Loucy (cell line): ENCODE results near the gene ZSWIM7.

Experiments
- H2AFZ ChIP-seq: fragments of 200-600 bp; sonication (generic); 2 replicates; pipeline ENCODE4 v1.6.0; 2016; ENCODE audit warnings: antibody characterized with exemption, mild to moderate bottlenecking, low read length, moderate library complexity
- H3F3A ChIP-seq: fragments of 200-600 bp; 2 replicates; pipeline ENCODE4 v1.6.0; 2016; ENCODE audit warnings: antibody characterized with exemption, low read depth, mild to moderate bottlenecking
- H3K27me3 ChIP-seq: fragments of 200-600 bp; sonication (generic); 2 replicates; pipeline ENCODE4 v1.6.1; 2014; ENCODE audit warnings: low read length, mild to moderate bottlenecking; ENCODE audit not compliant: insufficient read depth, poor library complexity, severe bottlenecking
- H3K36me3 ChIP-seq: fragments of 200-600 bp; sonication (generic); 2 replicates; pipeline ENCODE4 v1.6.1; 2016; ENCODE audit warnings: low read length; ENCODE audit not compliant: insufficient read depth
- H3K4me1 ChIP-seq: fragments of 200-600 bp; sonication (generic); 2 replicates; pipeline ENCODE4 v1.5.1; 2014; ENCODE audit warnings: low read length, mild to moderate bottlenecking; ENCODE audit not compliant: insufficient read depth, poor library complexity, severe bottlenecking
- H3K4me2 ChIP-seq: fragments of 200-600 bp; sonication (generic); 2 replicates; pipeline ENCODE4 v1.6.0; 2014; ENCODE audit warnings: antibody characterized with exemption, low read length, low read depth, mild to moderate bottlenecking; ENCODE audit not compliant: poor library complexity, severe bottlenecking
- H3K4me3 ChIP-seq: fragments of 200-600 bp; sonication (generic); 2 replicates; pipeline ENCODE4 v1.5.1; 2014; ENCODE audit warnings: low read length, mild to moderate bottlenecking, mixed read lengths; ENCODE audit not compliant: poor library complexity, severe bottlenecking
- H3K79me2 ChIP-seq: fragments of 200-600 bp; sonication (generic); 2 replicates; pipeline ENCODE4 v1.6.1; 2014; ENCODE audit warnings: low read length; ENCODE audit not compliant: insufficient read depth
- H3K9ac ChIP-seq: fragments of 200-600 bp; sonication (generic); 2 replicates; pipeline ENCODE4 v1.6.0; 2014; ENCODE audit warnings: mild to moderate bottlenecking, low read depth, low read length, moderate library complexity; ENCODE audit not compliant: poor library complexity, severe bottlenecking
- H3K9me2 ChIP-seq: fragments of 200-600 bp; sonication (generic); replicated peaks from 2 replicates; pipeline ENCODE4 v1.6.1; 2016; ENCODE audit warnings: low read depth, low read length, mixed read lengths
- H3K9me3 ChIP-seq: fragments of 200-600 bp; sonication (generic); 2 replicates; pipeline ENCODE4 v1.6.1; 2014; ENCODE audit warnings: mild to moderate bottlenecking, antibody characterized with exemption, low read length, low read depth; ENCODE audit not compliant: insufficient read depth
- H4K20me1 ChIP-seq: fragments of 200-600 bp; sonication (generic); 2 replicates; pipeline ENCODE4 v1.6.0; 2014; ENCODE audit warnings: antibody characterized with exemption, low read length, mild to moderate bottlenecking; ENCODE audit not compliant: insufficient read depth, poor library complexity, severe bottlenecking
- CTCF ChIP-seq: fragments of 200-600 bp; sonication (generic); conservative IDR thresholded peaks from 2 replicates; pipeline ENCODE4 v1.5.1; 2014; ENCODE audit warnings: mild to moderate bottlenecking, antibody characterized with exemption, low read length
- EZH2phosphoT487 ChIP-seq: fragments of 200-600 bp; IDR thresholded peaks from 2 replicates; pipeline ENCODE4 v1.6.1; 2018; ENCODE audit warnings: antibody characterized with exemption, mild to moderate bottlenecking, moderate library complexity, borderline replicate concordance

Gene ZSWIM7

GRCh38 chr17:16036261-16036660 is 36.8 kb upstream of the ZSWIM7 start:
- no peak for TF ChIP-seq CTCF
- TF ChIP-seq EZH2phosphoT487, result no peak
- H3K9ac ChIP-seq, result no peak overlapping the region
- no peaks in the 10 kb centered on the region; the same call in 1 of the 2 replicates for H3F3A ChIP-seq
- H3K36me3 ChIP-seq, result peaks cover 92% of the 10 kb centered on the region
- H3K9me3 ChIP-seq, result no peaks in the 10 kb centered on the region
- no peaks in the 10 kb centered on the region for H3K9me2 ChIP-seq
- H3K27me3 ChIP-seq, result no peaks in the 10 kb centered on the region
- no peak overlapping the region for H2AFZ ChIP-seq
- no peaks in the 10 kb centered on the region for H3K4me1 ChIP-seq
- no peak overlapping the region for H3K4me3 ChIP-seq
- peaks cover 4% of the 10 kb centered on the region for H4K20me1 ChIP-seq
- no peaks in the 10 kb centered on the region for H3K79me2 ChIP-seq
- H3K4me2 ChIP-seq, result no peak overlapping the region

- peaks cover 99% of the 10 kb centered on the region for H3K36me3 ChIP-seq
- H3F3A ChIP-seq, result no peaks in the 10 kb centered on the region; the same call in 1 of the 2 replicates
- no peak for TF ChIP-seq CTCF
- no peak for TF ChIP-seq EZH2phosphoT487
Measured at GRCh38 chr17:16033729-16034349, 34.3 kb upstream of the ZSWIM7 start.

GRCh38 chr17:16027708-16028584 is 28.4 kb upstream of the ZSWIM7 start:
- H3K27me3 ChIP-seq, result no peaks in the 10 kb centered on the region
- peaks cover 8% of the 10 kb centered on the region for H4K20me1 ChIP-seq
- H2AFZ ChIP-seq, result no peak overlapping the region
- no peak for TF ChIP-seq CTCF
- TF ChIP-seq EZH2phosphoT487, result no peak
- H3K4me1 ChIP-seq, result no peaks in the 10 kb centered on the region
- H3K79me2 ChIP-seq, result no peaks in the 10 kb centered on the region
- no peaks in the 10 kb centered on the region for H3K9me2 ChIP-seq
- H3K4me2 ChIP-seq, result no peak overlapping the region
- H3K36me3 ChIP-seq, result peaks cover 94% of the 10 kb centered on the region
- no peak overlapping the region for H3K9ac ChIP-seq
- H3K4me3 ChIP-seq, result no peak overlapping the region
- H3K9me3 ChIP-seq, result no peaks in the 10 kb centered on the region
- no peaks in the 10 kb centered on the region for H3F3A ChIP-seq

More at GRCh38 chr17:16033729-16034349, 34.3 kb upstream of the ZSWIM7 start:
- Histone ChIP-seq H3K4me2 (no peak overlapping the region), H2AFZ (no peak overlapping the region), H3K9me2 (no peaks in the 10 kb centered on the region), H3K4me3 (no peak overlapping the region), H3K9me3 (no peaks in the 10 kb centered on the region), H3K27me3 (no peaks in the 10 kb centered on the region), H4K20me1 (peaks cover 7% of the 10 kb centered on the region), H3K9ac (no peak overlapping the region), H3K79me2 (no peaks in the 10 kb centered on the region), H3K4me1 (no peaks in the 10 kb centered on the region)
